DOHH2 (cell line): ENCODE data around the gene CBLN1.

Experiments used
- H3F3A ChIP-seq: fragments of 200-600 bp; sonication (generic), shearing (Covaris generic); 2 replicates; pipeline ENCODE4 v1.6.0; 2016; ENCODE audit warnings: antibody characterized with exemption, mild to moderate bottlenecking; ENCODE audit not compliant: control insufficient read depth, insufficient read depth
- H3K27ac ChIP-seq: fragments of 200-600 bp; sonication (generic); 2 replicates; pipeline ENCODE4 v1.5.1; 2014; ENCODE audit warnings: low read depth, mild to moderate bottlenecking, low read length, moderate library complexity
- H3K27me3 ChIP-seq: fragments of 200-600 bp; sonication (generic); 2 replicates; pipeline ENCODE4 v1.6.1; 2014; ENCODE audit warnings: mild to moderate bottlenecking, low read length, mixed read lengths; ENCODE audit not compliant: control insufficient read depth
- H3K36me3 ChIP-seq: fragments of 200-600 bp; sonication (generic); 2 replicates; pipeline ENCODE4 v1.6.1; 2014; ENCODE audit warnings: mild to moderate bottlenecking, low read length, moderate library complexity, mixed read lengths; ENCODE audit not compliant: control insufficient read depth
- H3K4me1 ChIP-seq: fragments of 200-600 bp; sonication (generic); 2 replicates; pipeline ENCODE4 v1.6.1; 2014; ENCODE audit warnings: mild to moderate bottlenecking, low read length, mixed read lengths; ENCODE audit not compliant: control insufficient read depth
- H3K4me2 ChIP-seq: fragments of 200-600 bp; sonication (generic); 2 replicates; pipeline ENCODE4 v1.6.0; 2014; ENCODE audit warnings: mild to moderate bottlenecking, low read length, moderate library complexity
- H3K4me3 ChIP-seq: fragments of 200-600 bp; sonication (generic); 2 replicates; pipeline ENCODE4 v1.5.1; 2014; ENCODE audit warnings: mild to moderate bottlenecking, low read length, mixed read lengths
- H3K79me2 ChIP-seq: fragments of 200-600 bp; sonication (generic); 2 replicates; pipeline ENCODE4 v1.6.1; 2014; ENCODE audit warnings: mild to moderate bottlenecking, low read length, mixed read lengths; ENCODE audit not compliant: control insufficient read depth
- H3K9me2 ChIP-seq: fragments of 200-600 bp; sonication (generic); replicated peaks from 2 replicates; pipeline ENCODE4 v1.6.1; 2014; ENCODE audit warnings: mild to moderate bottlenecking, low read length, mixed read lengths; ENCODE audit not compliant: control insufficient read depth
- H3K9me3 ChIP-seq: fragments of 200-600 bp; sonication (generic); 2 replicates; pipeline ENCODE4 v1.6.1; 2014; ENCODE audit warnings: antibody characterized with exemption, low read length, mixed read lengths; ENCODE audit not compliant: control insufficient read depth, insufficient read depth
- H4K20me1 ChIP-seq: fragments of 200-600 bp; sonication (generic); 2 replicates; pipeline ENCODE4 v1.6.0; 2014; ENCODE audit warnings: low read depth, mild to moderate bottlenecking, antibody characterized with exemption, low read length, moderate library complexity; ENCODE audit not compliant: control insufficient read depth, insufficient read depth
- CTCF ChIP-seq: fragments of 200-600 bp; sonication (generic); IDR thresholded peaks from one replicate; pipeline ENCODE4 v1.5.1; 2014; ENCODE audit warnings: antibody characterized with exemption, mild to moderate bottlenecking, low read depth, low read length; ENCODE audit not compliant: poor library complexity, severe bottlenecking
- EZH2phosphoT487 ChIP-seq: fragments of 200-600 bp; sonication (generic); IDR thresholded peaks from 2 replicates; pipeline ENCODE4 v1.6.1; 2017; ENCODE audit warnings: borderline replicate concordance, mild to moderate bottlenecking, antibody characterized with exemption, low read length, moderate library complexity, mixed read lengths

The CBLN1 gene

GRCh38 chr16:49277766-49278566 lies 3.7 kb downstream of the CBLN1 start:
- peaks cover 8% of the 10 kb centered on the region for H3K27me3 ChIP-seq

GRCh38 chr16:49277386-49277742 lies 4.3 kb downstream of the CBLN1 start:
- H3F3A ChIP-seq = no peaks in the 10 kb centered on the region
- no peaks in the 10 kb centered on the region for H3K79me2 ChIP-seq
- no peaks in the 10 kb centered on the region for H3K9me3 ChIP-seq
- H3K9me2 ChIP-seq = no peaks in the 10 kb centered on the region
- H3K36me3 ChIP-seq = no peaks in the 10 kb centered on the region
- no peak overlapping the region for H3K4me2 ChIP-seq
- TF ChIP-seq EZH2phosphoT487 = no peak
- no peak for TF ChIP-seq CTCF
- no peaks in the 10 kb centered on the region for H3K4me1 ChIP-seq
- H3K4me3 ChIP-seq = no peak overlapping the region
- H3K27ac ChIP-seq = no peak overlapping the region
- H4K20me1 ChIP-seq = no peaks in the 10 kb centered on the region
- H3K27me3 ChIP-seq = peaks cover 5% of the 10 kb centered on the region

More at GRCh38 chr16:49277766-49278566, 3.7 kb downstream of the CBLN1 start:
- Histone ChIP-seq H3K9me3 (no peaks in the 10 kb centered on the region), H3K79me2 (no peaks in the 10 kb centered on the region), H3K36me3 (no peaks in the 10 kb centered on the region), H3K27ac (no peak overlapping the region), H3K4me3 (no peak overlapping the region), H4K20me1 (no peaks in the 10 kb centered on the region), H3K9me2 (no peaks in the 10 kb centered on the region), H3F3A (no peaks in the 10 kb centered on the region), H3K4me1 (no peaks in the 10 kb centered on the region), H3K4me2 (no peak overlapping the region)
- TF ChIP-seq CTCF (no peak), EZH2phosphoT487 (no peak)

GRCh38 chr16:49276646-49277385 lies 4.8 kb downstream of the CBLN1 start:
- Histone ChIP-seq H4K20me1 (no peaks in the 10 kb centered on the region), H3K4me3 (no peak overlapping the region), H3K79me2 (no peaks in the 10 kb centered on the region), H3K4me2 (no peak overlapping the region), H3K27ac (no peak overlapping the region), H3K9me2 (no peaks in the 10 kb centered on the region), H3K27me3 (peaks cover 5% of the 10 kb centered on the region), H3F3A (no peaks in the 10 kb centered on the region), H3K36me3 (no peaks in the 10 kb centered on the region), H3K9me3 (no peaks in the 10 kb centered on the region), H3K4me1 (no peaks in the 10 kb centered on the region)
- TF ChIP-seq CTCF = no peak
- no peak for TF ChIP-seq EZH2phosphoT487
